T-helper 2 cell treated with Interferon-gamma antibody and Interleukin-4, amounts not matched to agents 5 μg/mL and 100 μg/mL, for 36 hours (primary cell): ENCODE results near the gene CPA2.

Experiments
- DNase-seq: peaks from one replicate; pipeline ENCODE4 v3.0.0; 2021; ENCODE audit warnings: low spot score
- H3K27ac Mint-ChIP-seq: one replicate; pipeline ENCODE4 v1.8.0; 2021; ENCODE audit warnings: mild to moderate bottlenecking, mixed read lengths
- H3K27me3 Mint-ChIP-seq: one replicate; pipeline ENCODE4 v1.8.0; 2021; ENCODE audit warnings: low read depth, mixed read lengths
- H3K36me3 Mint-ChIP-seq: one replicate; pipeline ENCODE4 v1.8.0; 2021; ENCODE audit warnings: low read depth, mixed read lengths
- H3K4me1 Mint-ChIP-seq: one replicate; pipeline ENCODE4 v1.8.0; 2021; ENCODE audit warnings: low read depth, mixed read lengths
- H3K4me3 Mint-ChIP-seq: one replicate; pipeline ENCODE4 v1.8.0; 2022; ENCODE audit warnings: mild to moderate bottlenecking, moderate library complexity, mixed read lengths
- H3K9me3 Mint-ChIP-seq: one replicate; pipeline ENCODE4 v1.8.0; 2021; ENCODE audit warnings: mixed read lengths

Gene CPA2

DNA sequence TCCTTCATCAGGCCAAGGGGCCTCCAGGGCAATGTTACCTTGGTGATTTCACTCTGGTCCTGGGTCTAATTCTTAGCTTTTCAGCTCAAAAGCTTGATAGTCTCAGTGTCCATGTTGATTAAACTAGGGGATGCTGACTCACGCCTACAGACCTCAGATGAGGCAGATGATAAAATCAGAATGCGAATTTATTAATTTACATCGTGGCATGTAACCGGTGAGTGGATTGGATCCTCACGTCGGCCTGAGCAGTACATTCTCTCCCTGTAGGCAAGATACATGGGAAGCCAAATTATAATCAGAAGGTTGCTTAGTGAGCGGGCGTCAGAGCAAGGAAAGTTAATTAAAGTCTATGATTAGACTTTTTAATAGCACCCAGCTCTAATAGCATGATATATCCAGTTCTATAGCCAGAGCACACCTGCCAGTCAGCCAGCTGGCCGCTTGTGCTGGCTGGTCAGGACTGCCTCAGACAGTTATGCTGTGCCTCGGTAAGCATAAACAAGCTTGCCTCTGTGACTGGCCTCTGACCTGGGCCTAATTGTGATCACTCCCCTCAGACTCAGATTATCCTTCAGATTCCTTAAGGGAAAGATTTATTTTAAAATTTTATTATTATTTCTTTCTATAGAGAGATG lies 57.8 kb downstream of the CPA2 start:
- no peak for DNase-seq
- H3K36me3 Mint-ChIP-seq: no peaks in the 10 kb centered on the region
- H3K27me3 Mint-ChIP-seq: no peaks in the 10 kb centered on the region
- no peaks in the 10 kb centered on the region for H3K9me3 Mint-ChIP-seq
- H3K4me3 Mint-ChIP-seq: no peak overlapping the region
- H3K4me1 Mint-ChIP-seq: no peaks in the 10 kb centered on the region
- H3K27ac Mint-ChIP-seq: no peak overlapping the region

DNA sequence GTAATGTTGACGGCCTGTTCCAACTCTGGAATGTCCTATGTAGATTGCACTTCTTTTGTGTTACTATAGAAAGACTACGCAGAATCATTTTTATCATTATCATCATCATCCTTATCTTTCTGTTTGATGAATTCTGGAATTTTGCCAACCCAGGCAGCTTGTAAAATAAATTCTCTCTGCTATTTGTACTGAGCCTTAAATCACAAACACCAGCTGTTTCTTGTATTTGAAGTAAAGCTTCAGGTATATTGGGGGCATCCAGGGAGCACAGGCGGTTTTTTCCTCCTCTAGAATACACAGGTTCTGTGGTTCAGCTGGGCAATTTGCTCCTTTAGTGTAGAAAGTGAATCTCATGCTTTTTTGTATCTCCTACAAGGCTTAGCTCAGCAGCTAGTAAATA lies 63.0 kb downstream of the CPA2 start:
- Mint-ChIP-seq H3K4me1 (no peaks in the 10 kb centered on the region), H3K27ac (no peak overlapping the region), H3K9me3 (no peaks in the 10 kb centered on the region), H3K36me3 (no peaks in the 10 kb centered on the region), H3K4me3 (no peak overlapping the region), H3K27me3 (no peaks in the 10 kb centered on the region)
- DNase-seq: no peak

DNA sequence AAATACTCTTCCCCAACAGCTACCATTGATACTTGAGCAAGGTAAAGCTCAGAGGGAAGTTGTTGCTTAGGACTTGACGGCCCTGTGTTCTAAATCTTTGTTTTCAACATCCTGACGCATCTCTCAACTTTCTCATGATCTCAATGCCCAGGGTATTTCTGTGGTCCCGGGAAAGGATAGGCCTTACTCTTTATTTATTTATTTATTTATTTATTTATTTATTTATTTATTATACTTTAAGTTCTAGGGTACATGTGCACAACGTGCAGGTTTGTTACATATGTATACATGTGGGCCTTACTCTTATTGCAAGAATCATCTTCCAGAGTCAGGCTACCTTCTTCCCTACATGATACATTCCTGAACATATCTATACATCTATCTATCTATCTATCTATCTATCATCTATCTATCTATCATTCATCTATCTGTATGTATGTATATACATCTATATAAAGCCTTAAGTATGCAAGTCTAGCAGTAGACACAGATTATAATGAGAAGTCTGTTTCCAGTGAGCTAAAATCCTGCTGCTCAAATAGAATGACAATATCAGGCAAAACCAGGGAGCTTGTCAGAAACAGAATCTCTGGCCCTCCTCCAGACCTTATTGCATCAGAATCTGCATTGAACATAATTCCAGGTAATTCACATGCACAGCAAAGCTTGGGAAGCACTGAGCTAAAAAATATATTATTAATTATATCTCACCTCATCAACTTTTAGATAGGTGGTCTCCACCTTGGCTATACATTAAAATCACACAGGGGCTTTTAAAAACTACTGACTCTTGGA lies 65.8 kb downstream of the CPA2 start:
- Mint-ChIP-seq H3K4me3 (no peak overlapping the region), H3K9me3 (no peaks in the 10 kb centered on the region), H3K36me3 (no peaks in the 10 kb centered on the region), H3K27ac (no peak overlapping the region), H3K27me3 (no peaks in the 10 kb centered on the region), H3K4me1 (no peaks in the 10 kb centered on the region)
- DNase-seq: no peak

DNA sequence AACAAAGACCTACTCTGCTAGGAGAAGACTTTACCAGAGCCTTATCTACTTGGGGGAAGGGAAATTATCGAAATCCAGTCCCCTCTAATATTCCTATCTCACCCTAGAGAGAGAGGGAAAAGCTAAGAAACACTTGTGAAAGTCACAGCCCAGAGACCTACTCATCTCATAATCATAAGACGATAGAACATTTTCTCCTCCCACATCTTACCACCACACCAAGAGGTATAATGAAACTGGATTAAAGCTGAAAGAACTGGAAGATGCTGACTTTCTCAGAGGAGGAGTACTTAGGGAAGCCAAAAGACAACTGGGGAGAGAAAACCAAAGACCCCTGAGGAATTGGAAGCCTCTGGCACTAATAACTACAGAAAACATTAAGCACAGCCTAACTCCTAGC lies 67.2 kb downstream of the CPA2 start:
- no peak overlapping the region for H3K27ac Mint-ChIP-seq
- H3K27me3 Mint-ChIP-seq: no peaks in the 10 kb centered on the region
- no peak for DNase-seq
- H3K9me3 Mint-ChIP-seq: no peaks in the 10 kb centered on the region
- H3K4me1 Mint-ChIP-seq: no peaks in the 10 kb centered on the region
- H3K36me3 Mint-ChIP-seq: no peaks in the 10 kb centered on the region
- no peak overlapping the region for H3K4me3 Mint-ChIP-seq

DNA sequence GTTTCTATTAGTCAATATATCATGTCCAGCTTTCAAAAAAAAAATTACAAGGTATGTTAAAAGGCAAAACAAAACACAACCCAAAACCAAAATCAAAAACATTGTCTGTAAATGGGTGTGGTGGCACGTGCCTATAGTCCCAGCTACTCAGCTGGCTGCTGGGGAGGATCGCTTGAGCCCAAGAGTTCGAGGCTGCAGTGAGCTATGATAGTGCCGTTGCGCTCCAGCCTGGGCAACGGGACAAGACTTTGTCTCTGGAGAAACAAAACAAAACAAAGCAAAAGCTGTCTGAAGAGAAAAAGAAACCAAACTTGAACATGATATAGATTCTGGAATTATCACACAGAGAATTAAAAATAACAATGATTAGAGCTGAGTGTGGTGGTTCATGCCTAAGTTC lies 67.6 kb downstream of the CPA2 start:
- Mint-ChIP-seq H3K27ac (no peak overlapping the region), H3K27me3 (no peaks in the 10 kb centered on the region), H3K4me1 (no peaks in the 10 kb centered on the region), H3K4me3 (no peak overlapping the region), H3K9me3 (no peaks in the 10 kb centered on the region), H3K36me3 (no peaks in the 10 kb centered on the region)
- DNase-seq: no peak

DNA sequence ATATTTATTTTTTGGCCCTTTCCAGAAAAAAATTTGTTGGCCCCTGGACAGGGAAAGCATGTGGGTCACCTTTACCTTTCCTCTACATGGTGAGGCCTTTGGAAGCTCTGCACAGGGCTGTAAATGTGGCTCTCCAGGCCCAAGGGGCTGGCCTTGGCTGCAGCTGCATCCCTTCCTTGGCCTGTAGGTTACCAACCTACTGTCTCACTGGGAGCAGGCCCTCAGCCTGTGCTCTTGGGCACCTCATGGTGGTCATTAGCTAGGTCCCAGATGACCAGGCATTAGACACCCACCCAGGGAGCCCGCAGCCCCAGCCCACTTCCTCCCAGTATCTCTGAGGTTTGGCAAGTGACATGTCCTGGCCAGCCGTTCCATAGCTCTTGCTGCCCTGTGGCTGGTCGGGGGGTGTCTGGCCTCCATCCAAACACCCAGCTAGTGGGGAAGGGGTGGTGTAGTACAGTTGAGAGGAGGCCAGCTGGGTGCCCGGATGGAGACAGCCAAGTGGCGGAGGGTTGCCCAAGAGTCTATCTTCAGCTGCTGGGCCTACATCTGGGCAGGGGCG lies 70.8 kb downstream of the CPA2 start:
- DNase-seq: no peak
- no peaks in the 10 kb centered on the region for H3K27me3 Mint-ChIP-seq
- H3K27ac Mint-ChIP-seq: no peak overlapping the region
- no peaks in the 10 kb centered on the region for H3K9me3 Mint-ChIP-seq
- no peaks in the 10 kb centered on the region for H3K4me1 Mint-ChIP-seq
- no peak overlapping the region for H3K4me3 Mint-ChIP-seq
- H3K36me3 Mint-ChIP-seq: no peaks in the 10 kb centered on the region

DNA sequence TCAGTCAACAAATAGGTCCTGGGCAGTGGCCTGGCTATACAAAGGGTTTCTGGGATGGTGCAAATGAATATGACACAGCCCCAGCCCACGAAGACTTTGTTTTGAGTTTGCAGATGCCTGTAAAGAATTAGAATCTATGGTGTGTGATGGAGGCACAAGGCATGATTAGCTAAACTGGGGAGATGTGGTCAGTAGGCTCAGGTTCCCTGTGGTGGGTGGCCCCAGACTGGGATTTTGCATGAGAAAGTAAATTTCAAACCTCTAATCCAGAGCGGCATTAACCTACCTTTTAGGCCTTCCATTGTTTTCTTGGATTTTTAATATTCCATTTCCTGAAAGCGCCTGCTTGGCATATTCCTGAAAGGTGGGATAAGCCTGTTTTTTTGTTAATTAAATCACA lies 71.6 kb downstream of the CPA2 start:
- no peaks in the 10 kb centered on the region for H3K9me3 Mint-ChIP-seq

More for the DNA sequence above, 71.6 kb downstream of the CPA2 start:
- Mint-ChIP-seq H3K27me3 (no peaks in the 10 kb centered on the region), H3K4me1 (no peaks in the 10 kb centered on the region), H3K36me3 (no peaks in the 10 kb centered on the region), H3K4me3 (no peak overlapping the region), H3K27ac (no peak overlapping the region)
- no peak for DNase-seq
